Stimulated activated naive CD4-positive, alpha-beta T cell (primary cell): ENCODE results near the gene VPS52.

ENCODE experiments used
- DNase-seq, 6 experiments: peaks; one replicate each; lab custom pipeline; 2025; lab: John Stamatoyannopoulos, UW

The VPS52 gene

GRCh38 chr6:33209856-33210255, 61.8 kb downstream of the VPS52 start:
- no peak for DNase-seq

GRCh38 chr6:33208091-33208967, 63.3 kb downstream of the VPS52 start, which contains the start of gene RING1:
TSS of gene RING1 (plus strand) at chr6:33208500. CDS start at chr6:33208823, 323 bp downstream.
- DNase-seq: peak; percentile 72 to 90 (median 85)

GRCh38 chr6:33207552-33208090, 64.1 kb downstream of the VPS52 start:
- peak in 1 of 6 experiments; percentile 46 for DNase-seq

GRCh38 chr6:33206864-33207551, 64.7 kb downstream of the VPS52 start:
- no peak for DNase-seq

- DNase-seq: no peak
Observed at GRCh38 chr6:33206027-33206863, 65.4 kb downstream of the VPS52 start.

- no peak for DNase-seq
Observed at GRCh38 chr6:33205191-33206026, 66.3 kb downstream of the VPS52 start.

- DNase-seq: peak; percentile 67 to 88 (median 77)
Observed at GRCh38 chr6:33204415-33205190, 67.1 kb downstream of the VPS52 start, which contains the start of gene HSD17B8. TSS of gene HSD17B8 (plus strand) at chr6:33204655. CDS start at chr6:33204669, 14 bp downstream.

GRCh38 chr6:33204165-33204414, 67.6 kb downstream of the VPS52 start:
- no peak for DNase-seq

- no peak for DNase-seq
Observed at GRCh38 chr6:33203443-33204164, 68.1 kb downstream of the VPS52 start.

GRCh38 chr6:33202799-33203198, 68.9 kb downstream of the VPS52 start:
- DNase-seq: no peak

- DNase-seq: no peak
Observed at GRCh38 chr6:33201935-33202334, 69.7 kb downstream of the VPS52 start.

- DNase-seq: no peak
Observed at GRCh38 chr6:33201147-33201545, 70.5 kb downstream of the VPS52 start.
